ENCODE measurements around the gene MACROD2. TPM values are rescaled to one million over a fixed set of nuclear protein-coding genes. Genes with fewer than 3 reads are reported as not detected.

The MACROD2 gene
- polyA plus RNA-seq, 1 experiment = 0.47 TPM

DNA sequence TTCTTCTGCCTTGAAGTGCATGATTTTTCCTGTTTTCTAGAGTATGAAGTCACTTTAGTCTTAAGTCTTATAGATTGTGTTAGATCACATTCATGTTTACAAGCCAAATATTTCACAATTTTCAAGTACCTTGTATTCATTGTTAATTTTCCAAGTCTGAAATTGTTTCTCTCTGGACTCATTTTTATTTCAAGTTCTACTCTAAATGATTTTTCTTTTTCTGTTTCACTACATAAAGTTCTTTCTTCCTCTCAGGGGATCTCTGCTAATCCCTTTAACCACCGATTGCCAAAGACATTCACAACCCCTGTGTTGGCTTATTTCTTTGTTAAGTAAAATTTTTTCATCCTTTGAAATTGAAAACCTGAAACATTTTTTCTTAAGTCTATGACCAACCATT, 1772.3 kb downstream of the MACROD2 start:
- ChIA-PET CTCF (interaction anchor here (1.5 kb wide), 1 partner anchor 22 kb away, joined by 4 read pairs; no protein-coding TSS in a partner anchor), POLR2A (no interaction called here)
- no peaks in the 10 kb centered on the region for H3K27me3 ChIP-seq (ENCODE audit: control insufficient read depth, insufficient read depth, low read length)
- TF ChIP-seq, protein P1, sequence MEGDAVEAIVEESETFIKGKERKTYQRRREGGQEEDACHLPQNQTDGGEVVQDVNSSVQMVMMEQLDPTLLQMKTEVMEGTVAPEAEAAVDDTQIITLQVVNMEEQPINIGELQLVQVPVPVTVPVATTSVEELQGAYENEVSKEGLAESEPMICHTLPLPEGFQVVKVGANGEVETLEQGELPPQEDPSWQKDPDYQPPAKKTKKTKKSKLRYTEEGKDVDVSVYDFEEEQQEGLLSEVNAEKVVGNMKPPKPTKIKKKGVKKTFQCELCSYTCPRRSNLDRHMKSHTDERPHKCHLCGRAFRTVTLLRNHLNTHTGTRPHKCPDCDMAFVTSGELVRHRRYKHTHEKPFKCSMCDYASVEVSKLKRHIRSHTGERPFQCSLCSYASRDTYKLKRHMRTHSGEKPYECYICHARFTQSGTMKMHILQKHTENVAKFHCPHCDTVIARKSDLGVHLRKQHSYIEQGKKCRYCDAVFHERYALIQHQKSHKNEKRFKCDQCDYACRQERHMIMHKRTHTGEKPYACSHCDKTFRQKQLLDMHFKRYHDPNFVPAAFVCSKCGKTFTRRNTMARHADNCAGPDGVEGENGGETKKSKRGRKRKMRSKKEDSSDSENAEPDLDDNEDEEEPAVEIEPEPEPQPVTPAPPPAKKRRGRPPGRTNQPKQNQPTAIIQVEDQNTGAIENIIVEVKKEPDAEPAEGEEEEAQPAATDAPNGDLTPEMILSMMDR (IDR thresholded peaks at IDR 0.05; ENCODE audit: insufficient read depth, low read depth, low read length) = no peak
- no peaks in the 10 kb centered on the region for H3K36me3 ChIP-seq (ENCODE audit: control insufficient read depth, insufficient read depth, low read length)
- no peak overlapping the region for H3K4me3 ChIP-seq (ENCODE audit: low read depth, low read length)
- DNase-seq (ENCODE audit: low read depth) = no peak

DNA sequence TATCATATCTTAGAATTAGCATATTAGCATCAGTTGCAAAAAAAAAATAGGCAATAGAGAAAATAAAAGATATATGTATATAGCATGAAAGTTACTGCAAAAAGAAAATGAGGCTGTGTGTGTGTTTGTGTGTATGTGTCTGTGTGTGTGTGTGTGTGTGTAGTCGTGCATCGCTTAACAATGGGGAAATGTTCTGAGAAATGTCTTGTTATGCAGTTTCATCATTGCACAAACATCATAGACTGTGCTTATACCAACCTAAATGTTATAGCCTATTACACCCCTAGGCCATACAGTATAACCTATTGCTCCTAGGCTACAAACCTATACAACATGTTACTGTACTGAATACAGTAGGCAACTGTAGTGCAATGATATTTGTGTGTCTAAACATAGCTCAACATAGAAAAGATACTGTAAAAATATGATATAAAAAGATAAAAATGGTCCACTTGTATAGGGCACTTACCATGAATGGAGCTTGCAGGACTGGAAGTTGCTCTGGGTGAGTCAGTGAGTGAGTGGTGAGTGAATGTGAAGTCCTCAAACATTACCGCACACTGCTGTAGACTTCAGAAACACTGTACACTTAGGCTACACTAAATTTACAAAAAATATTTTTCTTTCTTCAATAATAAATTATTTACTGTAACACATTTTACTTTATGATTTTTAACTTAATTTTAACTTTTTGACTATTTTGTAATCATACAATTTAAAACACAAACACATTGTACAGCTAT, 1772.9 kb downstream of the MACROD2 start:
- H3K27me3 ChIP-seq (ENCODE audit: control insufficient read depth, insufficient read depth, low read length) = no peaks in the 10 kb centered on the region
- H3K36me3 ChIP-seq (ENCODE audit: control insufficient read depth, insufficient read depth, low read length) = no peaks in the 10 kb centered on the region
- ChIA-PET POLR2A (no interaction called here), CTCF (no interaction called here)
- H3K4me3 ChIP-seq (ENCODE audit: low read depth, low read length) = no peak overlapping the region
- DNase-seq (ENCODE audit: low read depth) = no peak
- TF ChIP-seq, protein P1 (IDR thresholded peaks at IDR 0.05; ENCODE audit: insufficient read depth, low read depth, low read length) = no peak

DNA sequence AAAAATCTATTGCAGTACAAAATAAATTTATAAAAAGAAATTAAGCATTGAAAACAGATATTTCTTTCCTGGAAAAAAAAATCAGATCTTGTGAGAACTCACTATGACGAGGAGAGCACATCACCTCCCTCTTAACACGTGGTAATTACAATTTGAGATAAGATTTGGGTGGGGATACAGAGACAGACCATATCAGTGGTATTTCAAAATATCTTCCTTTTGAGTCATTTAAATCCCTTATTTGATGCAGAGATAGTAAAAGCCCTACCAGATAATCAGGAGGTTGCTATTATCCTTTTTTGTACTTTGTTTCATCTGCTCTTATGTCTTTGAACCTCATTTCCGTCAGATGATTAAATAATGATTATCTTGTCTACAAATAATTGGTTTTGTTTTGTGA, 1777.5 kb downstream of the MACROD2 start:
- CTCF ChIA-PET = no interaction called here
- Histone ChIP-seq H3K27me3 (ENCODE audit: control insufficient read depth, insufficient read depth, low read length) (no peaks in the 10 kb centered on the region), H3K4me3 (ENCODE audit: low read depth, low read length) (no peak overlapping the region), H3K36me3 (ENCODE audit: control insufficient read depth, insufficient read depth, low read length) (no peaks in the 10 kb centered on the region)
- POLR2A ChIA-PET = no interaction called here
- TF ChIP-seq, protein P1 (IDR thresholded peaks at IDR 0.05; ENCODE audit: insufficient read depth, low read depth, low read length) = no peak
- no peak for DNase-seq (ENCODE audit: low read depth)

DNA sequence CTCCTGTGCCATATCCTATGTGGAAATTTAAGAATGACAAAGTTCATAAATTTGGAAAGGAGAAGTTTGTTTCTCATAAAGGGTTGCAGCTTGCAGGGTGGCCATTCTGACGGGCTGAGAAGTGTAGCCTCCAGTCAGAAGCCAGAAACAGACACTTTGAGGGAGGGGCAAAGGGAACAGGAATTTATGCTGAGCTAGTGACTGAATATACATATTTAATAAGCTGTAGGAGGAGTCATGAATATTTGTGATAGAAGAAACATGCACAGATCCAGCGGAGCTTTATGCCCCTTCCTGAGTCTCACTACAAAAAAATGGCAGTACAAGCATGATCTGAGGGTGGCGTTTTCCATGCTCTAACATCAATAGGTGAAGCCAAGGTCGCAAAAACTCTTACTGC, 1779.6 kb downstream of the MACROD2 start:
- Histone ChIP-seq H3K4me3 (ENCODE audit: low read depth, low read length) (no peak overlapping the region), H3K27me3 (ENCODE audit: control insufficient read depth, insufficient read depth, low read length) (no peaks in the 10 kb centered on the region), H3K36me3 (ENCODE audit: control insufficient read depth, insufficient read depth, low read length) (no peaks in the 10 kb centered on the region)
- DNase-seq (ENCODE audit: low read depth) = no peak
- TF ChIP-seq, protein P1 (IDR thresholded peaks at IDR 0.05; ENCODE audit: insufficient read depth, low read depth, low read length) = no peak
- POLR2A ChIA-PET = no interaction called here
- CTCF ChIA-PET = no interaction called here

DNA sequence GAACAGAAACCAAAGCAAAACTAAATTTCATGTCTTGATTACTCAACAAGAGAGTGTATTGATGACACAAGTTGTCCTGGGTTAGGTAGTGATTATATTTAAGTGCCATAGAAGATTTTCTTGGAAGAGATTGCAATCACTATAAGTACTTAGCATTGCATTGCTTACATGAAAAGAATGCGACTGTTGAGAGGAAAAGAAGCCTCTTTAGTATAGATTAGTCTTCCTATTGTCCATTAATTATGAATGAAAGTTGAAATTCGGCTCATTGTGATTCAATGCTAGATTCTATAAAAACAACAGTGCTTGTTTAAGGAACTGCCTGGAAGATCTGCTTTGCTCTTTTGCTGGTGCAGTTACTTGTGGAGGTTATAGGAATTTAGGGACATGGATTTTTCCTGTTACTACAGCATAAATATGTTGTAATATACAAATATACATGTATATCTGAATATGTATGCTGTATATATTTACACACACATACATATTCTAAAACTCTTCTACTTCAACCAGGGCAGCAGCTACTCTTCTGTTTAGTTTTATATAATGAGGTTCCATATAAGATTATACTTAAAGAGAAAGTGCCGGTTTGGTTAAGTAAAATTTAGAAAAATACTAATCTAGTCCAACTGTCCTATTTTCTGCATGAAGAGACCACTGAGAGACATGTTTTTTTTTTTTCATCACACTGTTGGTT, 1781.6 kb downstream of the MACROD2 start:
- Histone ChIP-seq H3K36me3 (ENCODE audit: control insufficient read depth, insufficient read depth, low read length) (no peaks in the 10 kb centered on the region), H3K27me3 (ENCODE audit: control insufficient read depth, insufficient read depth, low read length) (no peaks in the 10 kb centered on the region), H3K4me3 (ENCODE audit: low read depth, low read length) (no peak overlapping the region)
- POLR2A ChIA-PET = no interaction called here
- no peak for DNase-seq (ENCODE audit: low read depth)
- CTCF ChIA-PET = no interaction called here
- TF ChIP-seq, protein P1 (IDR thresholded peaks at IDR 0.05; ENCODE audit: insufficient read depth, low read depth, low read length) = no peak

Data from BJ (cell line).